ENCODE data around the gene LRP1B. TPM values are rescaled to one million over a fixed set of nuclear protein-coding genes. Genes with fewer than 3 reads are reported as not detected.
"Not testable (repeated sequence)": the region's sequence is repeated elsewhere in the genome, so short reads cannot be mapped to it uniquely, and the experiment has no call there.

Gene LRP1B
- total RNA-seq, 1 experiment from 2014 or later = 0.21 TPM

DNA sequence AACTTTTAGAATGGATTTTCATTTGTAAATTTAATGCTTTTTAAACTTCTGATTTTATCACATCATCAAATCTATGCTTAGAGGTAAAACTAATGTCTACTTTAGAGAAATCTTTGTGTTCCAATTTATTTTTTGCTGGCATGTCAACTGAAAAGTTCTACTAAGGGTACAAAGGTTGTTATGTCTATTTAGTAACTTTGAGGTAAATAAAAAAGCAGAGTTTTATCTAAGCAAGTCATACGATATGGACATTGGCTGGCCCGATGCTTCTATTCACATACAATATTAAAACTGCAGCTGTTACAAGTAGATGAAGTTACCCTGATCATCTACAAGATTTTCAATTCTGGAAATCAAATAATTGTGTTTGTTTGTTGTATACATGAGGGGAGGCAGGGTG lies 1575.1 kb downstream of the LRP1B start:
- no TSS peak for BruUV-seq (replicated peaks)
- H3K4me1 Mint-ChIP-seq (ENCODE audit: low read depth, unreplicated experiment) = no peaks in the 10 kb centered on the region
- H3K4me3 Mint-ChIP-seq (ENCODE audit: low read depth, unreplicated experiment) = no peak overlapping the region
- H3K27me3 Mint-ChIP-seq (ENCODE audit: unreplicated experiment) = no peaks in the 10 kb centered on the region
- H3K36me3 Mint-ChIP-seq (ENCODE audit: insufficient read depth, unreplicated experiment) = no peaks in the 10 kb centered on the region
- intact Hi-C loops (cut with micrococcal nuclease; ENCODE audit: unreplicated experiment) = no loop called here
- peaks cover 2% of the 10 kb centered on the region for H3K9me3 Mint-ChIP-seq (ENCODE audit: low read depth, unreplicated experiment)
- no peak for DNase-seq
- H3K27ac Mint-ChIP-seq (ENCODE audit: unreplicated experiment) = no peak overlapping the region
- TF ChIP-seq, protein P1, sequence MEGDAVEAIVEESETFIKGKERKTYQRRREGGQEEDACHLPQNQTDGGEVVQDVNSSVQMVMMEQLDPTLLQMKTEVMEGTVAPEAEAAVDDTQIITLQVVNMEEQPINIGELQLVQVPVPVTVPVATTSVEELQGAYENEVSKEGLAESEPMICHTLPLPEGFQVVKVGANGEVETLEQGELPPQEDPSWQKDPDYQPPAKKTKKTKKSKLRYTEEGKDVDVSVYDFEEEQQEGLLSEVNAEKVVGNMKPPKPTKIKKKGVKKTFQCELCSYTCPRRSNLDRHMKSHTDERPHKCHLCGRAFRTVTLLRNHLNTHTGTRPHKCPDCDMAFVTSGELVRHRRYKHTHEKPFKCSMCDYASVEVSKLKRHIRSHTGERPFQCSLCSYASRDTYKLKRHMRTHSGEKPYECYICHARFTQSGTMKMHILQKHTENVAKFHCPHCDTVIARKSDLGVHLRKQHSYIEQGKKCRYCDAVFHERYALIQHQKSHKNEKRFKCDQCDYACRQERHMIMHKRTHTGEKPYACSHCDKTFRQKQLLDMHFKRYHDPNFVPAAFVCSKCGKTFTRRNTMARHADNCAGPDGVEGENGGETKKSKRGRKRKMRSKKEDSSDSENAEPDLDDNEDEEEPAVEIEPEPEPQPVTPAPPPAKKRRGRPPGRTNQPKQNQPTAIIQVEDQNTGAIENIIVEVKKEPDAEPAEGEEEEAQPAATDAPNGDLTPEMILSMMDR (IDR thresholded peaks at IDR 0.05; ENCODE audit: unreplicated experiment) = no peak
- CTCF ChIA-PET = no interaction called here

DNA sequence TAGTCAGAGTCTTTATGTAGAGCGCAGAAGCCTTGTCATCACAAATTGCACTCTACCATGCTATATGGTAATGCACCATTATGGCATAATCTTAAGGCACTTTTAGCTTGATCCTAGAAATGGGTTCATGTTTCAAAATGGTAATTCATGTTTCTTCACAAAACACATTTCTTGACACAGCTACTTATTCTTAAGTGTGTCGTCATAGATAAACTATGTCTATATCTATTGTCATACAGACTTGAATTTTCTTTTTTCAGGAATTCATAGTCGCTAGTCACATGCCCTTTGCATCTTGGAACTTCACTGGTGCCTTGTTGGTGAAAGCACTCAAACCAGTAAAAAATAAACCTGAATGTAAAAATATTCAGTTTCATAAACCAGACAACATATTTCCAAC lies 1578.2 kb downstream of the LRP1B start:
- CTCF ChIA-PET = no interaction called here
- H3K36me3 Mint-ChIP-seq (ENCODE audit: insufficient read depth, unreplicated experiment) = no peaks in the 10 kb centered on the region
- intact Hi-C loops (cut with micrococcal nuclease; ENCODE audit: unreplicated experiment) = no loop called here
- DNase-seq = no peak
- H3K27me3 Mint-ChIP-seq (ENCODE audit: unreplicated experiment) = no peaks in the 10 kb centered on the region
- H3K27ac Mint-ChIP-seq (ENCODE audit: unreplicated experiment) = no peak overlapping the region
- no peaks in the 10 kb centered on the region for H3K4me1 Mint-ChIP-seq (ENCODE audit: low read depth, unreplicated experiment)
- H3K4me3 Mint-ChIP-seq (ENCODE audit: low read depth, unreplicated experiment) = no peak overlapping the region
- H3K9me3 Mint-ChIP-seq (ENCODE audit: low read depth, unreplicated experiment) = peaks cover 2% of the 10 kb centered on the region
- no TSS peak for BruUV-seq (replicated peaks)
- TF ChIP-seq, protein P1 (IDR thresholded peaks at IDR 0.05; ENCODE audit: unreplicated experiment) = no peak

DNA sequence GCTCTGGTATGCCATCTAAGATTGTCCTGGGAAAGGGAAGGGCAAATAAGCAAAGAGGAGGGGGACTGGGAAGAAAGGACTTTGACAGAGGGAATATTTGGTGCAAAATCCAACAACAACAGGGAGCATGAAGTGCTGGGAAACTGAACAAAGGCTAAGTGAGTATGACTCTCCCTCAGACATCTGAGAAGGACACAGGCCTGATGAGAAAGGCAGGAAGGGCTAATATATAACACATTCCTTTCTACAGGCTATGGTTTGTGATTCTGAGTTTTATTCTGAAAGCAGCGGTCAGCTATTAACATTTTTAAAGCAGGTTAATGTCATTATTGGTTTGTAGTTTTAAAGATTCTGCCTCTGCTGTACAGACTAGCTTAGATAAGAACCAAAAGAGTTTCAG lies 1579.5 kb downstream of the LRP1B start:
- DNase-seq = no peak
- H3K4me3 Mint-ChIP-seq (ENCODE audit: low read depth, unreplicated experiment) = no peak overlapping the region
- no peak overlapping the region for H3K27ac Mint-ChIP-seq (ENCODE audit: unreplicated experiment)
- CTCF ChIA-PET = no interaction called here
- TF ChIP-seq, protein P1 (IDR thresholded peaks at IDR 0.05; ENCODE audit: unreplicated experiment) = no peak
- no peaks in the 10 kb centered on the region for H3K36me3 Mint-ChIP-seq (ENCODE audit: insufficient read depth, unreplicated experiment)
- H3K27me3 Mint-ChIP-seq (ENCODE audit: unreplicated experiment) = no peaks in the 10 kb centered on the region
- intact Hi-C loops (cut with micrococcal nuclease; ENCODE audit: unreplicated experiment) = no loop called here
- no peaks in the 10 kb centered on the region for H3K4me1 Mint-ChIP-seq (ENCODE audit: low read depth, unreplicated experiment)
- H3K9me3 Mint-ChIP-seq (ENCODE audit: low read depth, unreplicated experiment) = no peaks in the 10 kb centered on the region
- BruUV-seq (replicated peaks) = no TSS peak

DNA sequence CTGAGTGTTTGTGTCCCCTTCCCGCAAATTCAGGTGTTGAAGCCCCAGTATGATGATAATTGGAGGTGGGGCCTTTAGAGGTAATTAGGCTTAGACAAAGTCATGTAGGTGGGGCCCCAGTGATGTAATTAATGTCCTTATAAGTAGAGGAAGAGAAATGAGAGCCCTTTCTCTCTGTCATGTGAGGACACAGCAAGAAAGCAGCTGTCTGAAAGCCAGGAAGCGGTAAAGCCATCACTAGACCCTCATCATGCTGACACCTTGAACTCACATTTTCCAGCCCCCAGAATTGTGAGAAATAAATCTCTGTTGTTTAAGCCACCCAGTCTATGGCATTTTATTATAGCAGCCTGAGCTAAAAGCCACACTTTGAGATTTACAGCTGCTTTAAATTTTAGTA lies 1580.0 kb downstream of the LRP1B start:
- Mint-ChIP-seq H3K27me3 (ENCODE audit: unreplicated experiment) (no peaks in the 10 kb centered on the region), H3K36me3 (ENCODE audit: insufficient read depth, unreplicated experiment) (no peaks in the 10 kb centered on the region), H3K4me1 (ENCODE audit: low read depth, unreplicated experiment) (no peaks in the 10 kb centered on the region), H3K9me3 (ENCODE audit: low read depth, unreplicated experiment) (no peaks in the 10 kb centered on the region), H3K27ac (ENCODE audit: unreplicated experiment) (no peak overlapping the region), H3K4me3 (ENCODE audit: low read depth, unreplicated experiment) (no peak overlapping the region)
- CTCF ChIA-PET = no interaction called here
- no peak for DNase-seq
- intact Hi-C loops (cut with micrococcal nuclease; ENCODE audit: unreplicated experiment) = no loop called here
- BruUV-seq (replicated peaks) = no TSS peak
- TF ChIP-seq, protein P1 (IDR thresholded peaks at IDR 0.05; ENCODE audit: unreplicated experiment) = no peak

DNA sequence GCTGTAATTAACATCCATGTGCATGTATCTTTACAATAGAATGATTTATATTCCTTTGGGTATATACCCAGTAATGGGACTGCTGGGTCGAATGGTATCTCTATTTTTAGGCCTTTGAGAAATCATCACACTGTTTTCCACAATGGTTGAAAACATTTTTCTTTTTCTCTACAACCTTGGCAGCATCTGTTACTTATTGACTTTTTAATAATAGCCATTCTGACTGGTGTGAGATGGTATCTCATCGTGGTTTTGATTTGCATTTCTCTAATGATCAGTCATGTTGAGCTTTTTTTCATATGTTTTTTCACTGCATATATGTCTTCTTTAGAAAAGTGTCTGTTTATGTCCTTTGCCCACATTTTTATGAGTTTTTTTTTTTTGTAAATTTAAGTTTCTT lies 1586.0 kb downstream of the LRP1B start:
- H3K4me3 Mint-ChIP-seq (ENCODE audit: low read depth, unreplicated experiment); H3K4me1 Mint-ChIP-seq (ENCODE audit: low read depth, unreplicated experiment); H3K9me3 Mint-ChIP-seq (ENCODE audit: low read depth, unreplicated experiment); intact Hi-C loops (cut with micrococcal nuclease; ENCODE audit: unreplicated experiment); BruUV-seq (replicated peaks); H3K27me3 Mint-ChIP-seq (ENCODE audit: unreplicated experiment); DNase-seq; H3K27ac Mint-ChIP-seq (ENCODE audit: unreplicated experiment); H3K36me3 Mint-ChIP-seq (ENCODE audit: insufficient read depth, unreplicated experiment): not testable (repeated sequence)
- CTCF ChIA-PET = interaction anchor here (0.7 kb wide), 1 partner anchor 150 kb away, joined by 3 read pairs; no protein-coding TSS in a partner anchor
